HL-60 (cell line): ENCODE measurements around the gene CTNNA2.

Experiments used
- POLR2AphosphoS5 ChIP-seq: IDR thresholded peaks from 2 replicates; pipeline ENCODE4 v1.6.1; 2012; ENCODE audit warnings: low read depth
- SPI1 ChIP-seq: IDR thresholded peaks from 2 replicates; pipeline ENCODE4 v1.6.1; 2012; ENCODE audit warnings: low read depth, mild to moderate bottlenecking, borderline replicate concordance
- TF ChIP-seq, protein P1 (sequence below): IDR thresholded peaks from one replicate; pipeline ENCODE4 v1.5.1; 2011; ENCODE audit warnings: low read length, control low read depth, inconsistent platforms; ENCODE audit not compliant: insufficient read depth

DNA sequence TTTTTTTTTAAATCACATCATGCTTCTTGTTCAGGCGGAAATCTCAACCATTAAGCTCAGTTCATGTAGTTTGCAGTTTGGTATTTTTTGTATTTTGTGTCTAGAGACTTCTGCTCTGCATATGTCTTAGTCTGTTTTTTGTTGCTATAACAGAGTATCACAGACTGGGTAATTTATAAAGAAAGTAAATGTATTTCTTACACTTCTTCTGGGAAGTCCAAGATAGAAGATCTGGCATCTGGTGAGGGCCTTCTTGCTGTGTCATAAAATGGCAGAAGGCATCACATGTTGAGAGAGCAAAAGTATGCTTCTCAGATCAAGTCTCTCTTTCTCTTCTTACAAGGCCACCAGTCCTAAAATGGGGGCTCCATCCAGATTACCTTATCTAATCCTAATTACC, 208.2 kb downstream of the CTNNA2 start:
- TF ChIP-seq, protein P1, sequence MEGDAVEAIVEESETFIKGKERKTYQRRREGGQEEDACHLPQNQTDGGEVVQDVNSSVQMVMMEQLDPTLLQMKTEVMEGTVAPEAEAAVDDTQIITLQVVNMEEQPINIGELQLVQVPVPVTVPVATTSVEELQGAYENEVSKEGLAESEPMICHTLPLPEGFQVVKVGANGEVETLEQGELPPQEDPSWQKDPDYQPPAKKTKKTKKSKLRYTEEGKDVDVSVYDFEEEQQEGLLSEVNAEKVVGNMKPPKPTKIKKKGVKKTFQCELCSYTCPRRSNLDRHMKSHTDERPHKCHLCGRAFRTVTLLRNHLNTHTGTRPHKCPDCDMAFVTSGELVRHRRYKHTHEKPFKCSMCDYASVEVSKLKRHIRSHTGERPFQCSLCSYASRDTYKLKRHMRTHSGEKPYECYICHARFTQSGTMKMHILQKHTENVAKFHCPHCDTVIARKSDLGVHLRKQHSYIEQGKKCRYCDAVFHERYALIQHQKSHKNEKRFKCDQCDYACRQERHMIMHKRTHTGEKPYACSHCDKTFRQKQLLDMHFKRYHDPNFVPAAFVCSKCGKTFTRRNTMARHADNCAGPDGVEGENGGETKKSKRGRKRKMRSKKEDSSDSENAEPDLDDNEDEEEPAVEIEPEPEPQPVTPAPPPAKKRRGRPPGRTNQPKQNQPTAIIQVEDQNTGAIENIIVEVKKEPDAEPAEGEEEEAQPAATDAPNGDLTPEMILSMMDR: no peak
- TF ChIP-seq SPI1: no peak
- TF ChIP-seq POLR2AphosphoS5: no peak
